ENCODE data around the gene COL18A1.
"Not testable (repeated sequence)": the region's sequence is repeated elsewhere in the genome, so short reads cannot be mapped to it uniquely, and the experiment has no call there.

Gene COL18A1

DNA sequence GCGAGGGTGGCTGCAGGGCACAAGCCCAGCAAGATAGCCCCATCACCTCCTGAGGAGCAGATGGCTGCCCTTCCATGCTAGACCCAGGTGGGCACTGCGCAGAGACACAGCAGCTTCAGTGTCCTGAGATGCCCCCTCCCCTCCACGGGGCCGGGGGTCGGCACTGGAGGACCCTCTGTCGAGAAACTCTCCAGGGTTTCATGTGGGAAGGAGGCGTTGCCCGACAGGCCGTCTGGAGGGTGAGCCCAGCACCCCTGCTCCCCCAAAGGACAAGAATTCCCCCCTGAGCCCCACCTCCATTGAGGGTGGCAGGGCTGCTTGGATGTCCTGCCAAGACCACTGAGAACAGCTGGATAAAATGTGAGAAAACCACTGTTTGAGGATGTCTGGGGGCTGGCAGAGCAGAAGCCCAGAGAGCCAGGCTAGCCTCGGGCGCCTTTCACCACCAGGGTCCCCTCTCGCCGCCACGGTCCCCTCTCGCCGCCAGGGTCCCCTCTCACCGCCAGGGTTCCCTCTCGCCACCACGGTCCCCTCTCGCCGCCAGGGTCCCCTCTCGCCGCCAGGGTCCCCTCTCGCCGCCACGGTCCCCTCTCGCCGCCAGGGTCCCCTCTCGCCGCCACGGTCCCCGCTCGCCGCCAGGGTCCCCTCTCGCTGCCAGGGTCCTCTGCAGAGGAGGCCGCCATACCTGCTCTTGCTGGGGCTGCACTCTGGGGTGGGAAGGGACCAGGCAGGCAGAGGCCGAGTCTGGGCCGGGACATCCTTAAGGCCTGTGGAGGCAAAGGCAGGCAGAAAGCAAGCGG lies 93.1 kb downstream of the COL18A1 start:
- no peak for DNase-seq

DNA sequence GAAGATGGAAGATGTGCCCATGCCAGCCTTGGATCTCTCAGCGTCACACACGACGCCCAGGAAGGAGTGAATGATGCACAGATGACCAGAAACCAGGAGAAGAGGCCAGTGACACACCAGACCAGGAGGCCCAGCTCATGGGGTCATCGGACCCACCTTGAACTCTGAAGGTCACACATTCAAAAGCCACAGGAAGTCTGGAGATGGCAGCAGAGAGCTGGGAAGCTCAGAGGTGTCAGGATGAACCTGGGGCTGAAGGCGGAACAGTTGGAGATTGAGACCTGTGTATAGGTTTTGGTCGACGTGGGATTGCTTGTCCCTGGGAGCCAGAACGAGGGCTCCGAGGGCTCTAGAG lies 93.7 kb downstream of the COL18A1 start:
- no peak for DNase-seq

DNA sequence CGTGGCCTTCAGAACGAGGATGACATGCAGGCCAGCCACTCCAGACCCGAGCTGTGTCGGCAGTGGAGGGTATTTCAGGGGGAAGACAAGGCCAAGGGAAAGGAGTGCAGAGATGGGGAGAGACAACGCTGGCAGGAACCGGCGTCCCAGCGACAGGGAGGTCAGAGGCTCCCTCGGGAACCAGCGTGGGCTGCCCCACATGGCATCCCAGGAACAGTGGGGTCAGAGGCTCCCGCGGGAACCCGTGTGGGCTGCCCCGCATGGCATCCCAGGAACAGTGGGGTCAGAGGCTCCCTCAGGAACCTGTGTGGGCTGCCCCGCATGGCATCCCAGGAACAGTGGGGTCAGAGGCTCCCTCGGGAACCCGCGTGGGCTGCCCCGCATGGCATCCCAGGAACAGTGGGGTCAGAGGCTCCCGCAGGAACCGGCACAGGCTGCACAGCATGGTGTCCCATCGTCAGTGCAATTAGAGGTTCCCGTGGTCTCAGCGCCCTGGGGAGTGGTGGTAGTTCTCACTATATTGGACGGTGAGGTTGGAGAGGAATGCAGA lies 94.3 kb downstream of the COL18A1 start:
- DNase-seq, result no peak

DNA sequence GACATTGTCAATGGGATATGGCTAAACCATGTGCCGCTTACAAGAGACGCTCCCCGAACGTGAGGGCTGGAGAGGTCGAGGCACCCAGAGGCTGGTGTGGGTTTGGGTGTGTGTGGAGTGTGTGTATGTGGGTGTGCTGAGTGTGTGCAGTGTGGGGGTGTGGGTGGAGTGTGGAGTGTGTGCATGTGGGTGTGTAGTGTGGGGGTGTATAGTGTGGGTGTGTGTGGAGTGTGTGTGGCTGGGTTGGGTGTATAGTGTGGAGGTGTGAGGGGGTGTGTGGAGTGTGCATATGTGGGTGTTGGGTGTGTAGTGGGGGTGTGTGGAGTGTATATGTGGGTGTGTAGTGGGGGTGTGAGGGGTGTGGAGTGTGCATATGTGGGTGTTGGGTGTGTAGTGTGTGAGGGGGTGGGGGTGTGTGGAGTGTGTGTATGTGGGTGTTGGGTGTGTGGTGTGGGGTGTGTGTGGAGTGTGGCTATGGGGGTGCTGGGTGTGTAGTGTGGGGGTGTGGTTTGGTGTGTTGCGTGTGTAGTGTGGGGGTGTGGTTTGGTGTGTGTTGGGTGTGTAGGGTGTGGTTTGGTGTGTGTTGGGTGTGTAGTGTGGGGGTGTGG lies 95.1 kb downstream of the COL18A1 start:
- DNase-seq, result no peak

DNA sequence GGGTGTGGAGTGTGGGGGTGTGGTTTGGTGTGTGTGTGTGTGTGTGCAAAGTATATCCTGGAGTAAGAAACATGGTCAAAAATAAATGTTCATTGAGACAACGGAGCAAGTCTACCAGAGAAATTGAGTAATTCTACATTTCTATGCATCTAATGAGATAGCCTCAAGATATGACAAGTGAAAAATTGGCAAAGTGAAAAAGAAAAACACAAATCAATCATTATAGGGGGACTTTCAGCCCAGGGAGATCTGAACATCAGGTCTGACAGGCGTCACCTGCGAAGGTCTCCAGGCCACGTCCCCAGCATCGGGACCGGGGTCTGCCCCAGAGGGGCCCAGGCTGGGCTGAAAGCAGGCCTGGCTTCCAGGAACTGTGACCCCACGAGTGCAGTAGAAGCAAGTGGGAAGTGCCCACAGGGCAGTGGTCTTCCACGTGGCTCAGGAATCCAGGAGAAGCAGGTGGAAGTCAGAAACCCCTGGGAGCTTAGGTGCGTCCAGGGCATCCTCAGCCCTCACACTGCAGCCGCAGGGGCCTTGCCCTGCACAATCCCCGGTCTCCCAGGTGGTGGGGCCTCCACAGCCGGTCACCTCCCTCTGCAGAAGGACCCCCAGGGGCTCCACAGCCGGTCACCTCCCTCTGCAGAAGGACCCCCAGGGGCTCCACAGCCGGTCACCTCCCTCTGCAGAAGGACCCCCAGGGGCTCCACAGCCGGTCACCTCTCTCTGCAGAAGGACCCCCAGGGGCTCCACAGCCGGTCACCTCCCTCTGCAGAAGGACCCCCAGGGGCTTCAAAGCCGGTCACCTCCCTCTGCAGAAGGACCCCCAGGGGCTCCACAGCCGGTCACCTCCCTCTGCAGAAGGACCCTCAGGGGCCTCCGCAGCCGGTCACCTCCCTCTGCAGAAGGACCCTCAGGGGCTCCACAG lies 96.4 kb downstream of the COL18A1 start:
- DNase-seq, result not testable (repeated sequence)

DNA sequence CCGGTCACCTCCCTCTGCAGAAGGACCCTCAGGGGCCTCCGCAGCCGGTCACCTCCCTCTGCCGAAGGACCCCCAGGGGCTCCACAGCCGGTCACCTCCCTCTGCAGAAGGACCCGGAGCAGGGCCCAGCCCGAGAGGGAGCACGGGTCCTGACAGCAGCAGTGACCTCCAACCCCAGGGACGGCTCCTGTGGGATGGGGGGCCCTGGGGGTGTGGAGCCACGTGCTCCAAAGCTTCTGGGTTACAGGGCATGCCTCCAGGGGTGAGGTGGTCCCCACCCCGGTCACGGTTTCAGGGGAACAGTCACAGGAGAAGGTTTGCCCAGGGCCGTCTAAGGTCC lies 97.0 kb downstream of the COL18A1 start:
- no peak for DNase-seq

DNA sequence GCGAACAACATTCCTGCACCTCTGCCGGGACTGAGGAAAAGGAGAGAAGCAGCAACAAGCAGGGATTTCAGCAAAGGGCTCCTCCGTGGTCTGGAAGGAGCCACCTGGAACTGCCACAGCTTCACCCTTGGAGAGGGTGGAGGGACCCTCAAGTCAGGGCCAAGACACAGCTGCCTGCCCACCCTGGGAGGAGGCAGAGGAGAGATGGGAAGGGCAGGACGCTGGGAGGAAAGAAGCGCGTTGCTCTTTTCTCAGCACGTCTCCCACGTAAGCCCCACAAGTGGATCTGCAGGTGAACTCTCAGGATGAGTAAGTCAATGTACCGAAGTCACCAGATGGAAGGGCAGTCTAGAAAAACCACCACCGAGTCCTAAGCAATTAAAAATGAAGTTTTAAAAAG lies 97.6 kb downstream of the COL18A1 start:
- DNase-seq, result no peak

DNA sequence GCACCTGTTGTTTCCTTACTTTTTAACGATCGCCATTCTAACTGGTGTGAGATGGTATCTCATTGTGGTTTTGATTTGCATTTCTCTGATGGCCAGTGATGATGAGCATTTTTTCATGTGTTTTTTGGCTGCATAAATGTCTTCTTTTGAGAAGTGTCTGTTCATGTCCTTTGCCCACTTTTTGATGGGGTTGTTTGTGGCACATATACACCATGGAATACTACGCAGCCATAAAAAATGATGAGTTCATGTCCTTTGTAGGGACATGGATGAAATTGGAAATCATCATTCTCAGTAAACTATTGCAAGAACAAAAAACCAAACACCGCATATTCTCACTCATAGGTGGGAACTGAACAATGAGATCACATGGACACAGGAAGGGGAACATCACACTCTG lies 98.3 kb downstream of the COL18A1 start:
- DNase-seq, result not testable (repeated sequence)

DNA sequence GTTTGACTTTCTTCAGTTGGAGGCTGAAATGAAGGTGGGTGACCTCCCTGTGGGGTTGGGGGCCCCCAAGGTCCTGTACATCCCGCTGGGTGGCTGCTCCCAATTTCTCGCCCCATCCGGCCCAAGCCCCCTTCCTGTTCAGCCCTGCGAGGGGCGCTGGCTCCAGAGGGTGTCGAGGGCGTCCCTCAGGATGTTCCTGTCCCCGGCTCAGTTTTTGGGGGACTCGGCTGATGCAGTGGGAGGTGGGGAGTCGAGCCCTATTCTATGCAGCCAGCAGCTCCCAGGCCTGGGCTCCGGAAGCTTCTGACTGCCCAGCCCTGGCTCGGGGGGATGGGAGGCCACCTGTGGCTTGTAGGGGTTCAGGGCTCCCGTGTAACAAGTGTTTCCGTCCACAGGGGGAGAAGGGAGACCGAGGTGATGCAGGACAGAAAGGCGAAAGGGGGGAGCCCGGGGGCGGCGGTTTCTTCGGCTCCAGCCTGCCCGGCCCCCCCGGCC lies 99.1 kb downstream of the COL18A1 start:
- no peak for DNase-seq

DNA sequence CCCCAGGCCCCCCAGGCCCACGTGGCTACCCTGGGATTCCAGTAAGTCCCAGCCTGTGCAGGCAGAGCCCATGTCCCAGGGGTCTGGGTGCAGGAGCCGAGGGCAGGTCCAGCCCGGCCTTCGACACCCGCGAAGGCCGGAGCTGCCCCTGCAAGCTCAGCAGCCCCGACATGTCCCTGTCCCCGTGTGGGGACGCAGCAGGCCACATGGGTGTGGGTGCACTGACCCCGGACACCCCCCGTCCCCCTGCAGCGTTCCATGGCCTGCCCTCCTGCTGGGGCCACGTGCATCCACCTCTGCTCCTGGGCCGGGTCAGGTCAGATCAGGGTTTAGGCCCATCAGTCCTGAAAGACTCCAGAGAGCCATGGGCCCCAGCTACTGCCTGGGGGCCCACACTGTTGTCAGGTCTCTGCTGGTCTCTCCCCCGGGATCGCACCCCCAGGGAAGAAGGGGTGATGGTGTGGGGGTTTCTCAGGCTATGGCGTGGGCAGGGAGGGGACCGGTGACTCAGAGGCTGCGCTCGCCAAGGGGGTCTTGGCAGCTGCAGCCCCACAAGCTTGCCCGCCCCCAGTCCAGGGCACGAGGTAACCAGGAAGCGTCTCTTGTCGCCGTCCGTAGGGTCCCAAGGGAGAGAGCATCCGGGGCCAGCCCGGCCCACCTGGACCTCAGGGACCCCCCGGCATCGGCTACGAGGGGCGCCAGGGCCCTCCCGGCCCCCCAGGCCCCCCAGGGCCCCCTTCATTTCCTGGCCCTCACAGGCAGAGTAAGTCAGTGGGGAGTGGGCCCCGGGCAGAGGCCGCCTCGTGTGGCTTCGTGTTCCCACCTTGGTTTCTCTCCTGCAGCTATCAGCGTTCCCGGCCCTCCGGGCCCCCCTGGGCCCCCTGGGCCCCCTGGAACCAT lies 99.8 kb downstream of the COL18A1 start:
- no peak for DNase-seq

- DNase-seq, result no peak
Observed at GRCh38 chr21:45505416-45506021, 100.6 kb downstream of the COL18A1 start.

DNA sequence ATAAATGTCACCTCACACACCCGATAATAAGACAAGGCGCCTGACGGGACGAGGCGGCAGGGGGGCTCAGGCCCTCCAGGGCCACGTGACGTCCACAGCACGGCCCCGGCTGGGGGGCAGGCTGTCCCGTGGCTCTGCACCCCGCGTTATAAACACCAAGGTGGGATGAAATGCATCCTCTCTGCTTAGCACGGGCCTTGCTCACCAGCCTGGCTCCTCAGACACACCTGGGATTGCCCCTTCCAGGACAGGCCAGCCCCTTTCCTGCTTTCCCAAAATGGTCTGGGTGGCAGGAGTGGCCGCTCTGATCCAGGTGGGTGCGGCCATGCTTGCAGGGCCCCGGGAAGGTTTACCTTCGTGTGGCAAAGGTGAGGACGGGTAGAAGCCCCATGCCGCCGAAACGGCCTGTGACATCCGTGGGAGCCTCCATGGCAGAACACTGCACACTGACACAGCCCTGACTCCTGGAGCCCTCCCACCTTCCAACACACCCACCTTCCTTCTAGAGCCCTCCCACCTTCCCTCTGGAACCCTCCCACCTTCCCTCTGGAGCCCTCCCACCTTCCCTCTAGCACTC lies 101.4 kb downstream of the COL18A1 start:
- no peak for DNase-seq

DNA sequence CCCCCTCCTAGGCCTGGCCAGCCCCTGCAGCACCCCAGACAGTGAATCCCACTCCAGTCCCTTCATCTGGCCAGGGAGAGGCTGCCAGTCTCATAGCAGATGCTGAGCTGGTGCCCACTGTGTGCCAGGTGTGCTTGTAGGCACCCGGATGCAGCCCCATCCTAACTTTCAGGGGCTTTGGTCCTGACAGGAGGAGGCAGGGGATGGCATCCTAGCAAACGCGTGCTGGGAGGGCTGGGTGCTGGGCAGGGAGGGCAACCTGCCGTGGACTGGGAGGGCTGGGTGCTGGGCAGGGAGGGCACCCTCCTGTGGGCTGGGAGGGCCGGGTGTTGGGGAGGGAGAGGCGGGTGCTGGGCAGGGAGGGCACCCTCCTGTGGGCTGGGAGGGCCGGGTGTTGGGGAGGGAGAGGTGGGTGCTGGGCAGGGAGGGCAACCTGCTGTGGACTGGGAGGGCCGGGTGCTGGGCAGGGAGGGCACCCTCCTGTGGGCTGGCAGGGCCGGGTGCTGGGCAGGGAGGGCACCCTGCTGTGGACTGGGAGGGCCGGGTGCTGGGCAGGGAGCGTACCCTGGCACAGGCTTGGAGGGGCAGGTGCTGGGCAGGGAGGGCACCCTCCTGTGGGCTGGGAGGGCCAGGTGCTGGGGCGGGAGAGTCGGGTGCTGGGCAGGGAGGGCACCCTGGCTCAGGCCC lies 102.0 kb downstream of the COL18A1 start:
- no peak for DNase-seq

DNA sequence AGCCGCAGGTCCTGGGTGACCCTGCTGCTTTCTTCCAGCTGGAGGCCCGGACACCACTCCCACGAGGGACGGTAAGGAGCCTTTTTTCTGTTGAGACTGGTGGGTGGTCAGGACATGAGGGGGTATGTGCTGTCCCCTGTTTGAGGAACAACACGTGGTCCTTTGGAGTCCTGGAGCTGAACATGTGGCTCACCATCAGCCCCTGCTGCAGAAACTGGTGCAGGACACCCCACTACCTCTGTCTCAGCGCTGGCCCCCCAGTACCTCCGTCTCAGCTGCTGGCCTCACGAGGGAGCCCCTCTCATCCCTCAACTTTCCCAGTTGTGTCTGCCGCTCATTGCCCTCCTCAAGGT lies 102.5 kb downstream of the COL18A1 start:
- no peak for DNase-seq

GRCh38 chr21:45507888-45508508 lies 103.0 kb downstream of the COL18A1 start:
- no peak for DNase-seq

- no peak for DNase-seq
Observed at GRCh38 chr21:45508607-45509565, 103.9 kb downstream of the COL18A1 start.

DNA sequence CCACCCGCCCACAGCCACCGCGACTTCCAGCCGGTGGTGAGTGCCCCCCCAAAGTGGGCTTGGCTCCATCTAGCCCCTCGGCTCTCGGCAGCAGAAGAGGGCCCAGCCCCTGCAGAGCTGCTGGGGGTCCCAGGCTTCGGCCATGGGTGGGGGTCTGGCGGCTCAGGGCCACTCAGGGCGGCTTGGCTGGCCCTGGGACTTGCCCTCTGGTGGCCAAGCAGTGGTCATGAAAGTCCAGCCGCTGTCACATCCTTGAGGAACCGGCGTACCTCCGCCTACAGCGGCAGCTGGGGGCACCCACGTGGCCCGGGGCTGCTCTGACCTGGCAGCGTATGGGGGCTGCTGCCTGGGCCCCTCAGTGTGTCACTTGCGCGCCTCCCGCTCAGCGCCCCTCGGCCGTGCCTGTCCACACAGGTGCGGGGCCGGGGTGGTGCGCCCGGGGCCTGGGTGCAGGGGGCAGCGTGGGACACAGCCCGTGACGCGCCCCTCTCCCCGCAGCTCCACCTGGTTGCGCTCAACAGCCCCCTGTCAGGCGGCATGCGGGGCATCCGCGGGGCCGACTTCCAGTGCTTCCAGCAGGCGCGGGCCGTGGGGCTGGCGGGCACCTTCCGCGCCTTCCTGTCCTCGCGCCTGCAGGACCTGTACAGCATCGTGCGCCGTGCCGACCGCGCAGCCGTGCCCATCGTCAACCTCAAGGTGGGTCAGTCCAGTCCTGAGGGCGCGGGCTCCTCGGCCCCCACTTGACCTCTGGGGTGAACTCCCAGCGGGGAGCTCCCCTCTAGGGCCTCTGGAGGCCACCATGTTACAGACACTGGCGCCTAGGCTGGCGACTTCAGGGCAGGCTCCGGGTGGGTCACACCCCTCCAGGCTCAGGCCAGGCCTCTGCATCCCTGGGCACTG lies 104.9 kb downstream of the COL18A1 start:
- DNase-seq, result no peak

- DNase-seq, result no peak
Observed at GRCh38 chr21:45510466-45510955, 105.5 kb downstream of the COL18A1 start.
